ENCODE results near the gene ZNF614.
"Not testable (repeated sequence)": the region's sequence is repeated elsewhere in the genome, so short reads cannot be mapped to it uniquely, and the experiment has no call there.

ZNF614 gene

DNA sequence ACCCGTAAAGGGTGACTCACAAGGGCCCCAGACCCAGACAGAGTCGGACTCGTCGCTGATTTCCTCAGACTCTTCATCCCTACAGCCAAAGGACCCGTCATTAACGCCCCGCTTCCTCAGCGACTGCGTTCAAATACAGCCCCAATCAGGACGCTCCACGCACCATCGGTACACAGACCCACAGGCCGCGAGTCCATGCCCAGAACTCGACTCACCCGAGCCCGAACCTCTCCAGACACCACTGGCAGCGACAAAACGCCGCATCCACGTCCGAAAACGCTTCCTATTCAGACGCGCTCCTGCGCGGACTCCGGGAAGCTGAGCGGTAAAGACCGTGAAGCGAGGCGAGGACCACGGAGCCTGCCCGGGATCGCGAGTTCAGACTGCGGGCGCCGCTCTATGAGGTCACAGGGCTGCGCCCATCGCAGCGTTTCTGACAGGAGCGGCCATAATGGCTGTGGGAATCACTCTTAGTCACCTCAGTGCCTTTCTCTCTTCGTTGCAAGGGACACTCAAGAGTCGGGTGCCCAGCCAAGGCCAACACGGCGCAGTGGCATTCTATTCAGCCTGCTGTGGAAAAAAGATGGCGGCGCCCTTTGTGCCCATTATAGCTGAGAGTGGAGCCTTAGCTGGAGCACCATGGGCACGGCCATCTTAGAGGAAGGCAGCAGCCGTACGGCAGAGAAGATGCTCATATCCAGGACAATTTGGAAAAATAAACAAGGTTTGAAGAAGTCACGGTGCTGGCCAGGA, at the start of gene ZNF614:
TSS of gene ZNF614 (minus strand) at position 353 of the 753 bp plus-strand sequence. CDS start 2,634 bp downstream, outside the sequence.
- peak; percentile 92 for DNase-seq (ENCODE audit: low spot score)

DNA sequence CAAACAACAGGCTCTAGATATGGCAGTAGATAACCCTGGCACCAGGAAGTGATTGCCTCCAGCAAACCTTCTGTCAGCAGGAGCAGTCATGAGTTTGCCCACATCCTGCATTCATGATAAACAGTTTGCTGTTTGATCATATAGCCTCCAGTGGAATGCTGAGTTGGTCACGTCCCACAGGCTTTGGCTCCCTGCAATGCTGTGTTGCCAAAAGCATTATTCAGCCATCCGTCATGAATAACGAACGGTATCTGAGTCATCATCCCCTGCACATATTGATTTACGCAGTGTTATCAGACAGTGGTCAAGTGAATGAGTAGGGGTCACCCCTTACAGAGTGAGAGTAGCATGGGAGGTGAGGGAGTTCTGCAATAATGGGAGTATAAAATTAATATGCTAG, 42.3 kb upstream of the ZNF614 start:
- DNase-seq (ENCODE audit: low spot score): no peak

DNA sequence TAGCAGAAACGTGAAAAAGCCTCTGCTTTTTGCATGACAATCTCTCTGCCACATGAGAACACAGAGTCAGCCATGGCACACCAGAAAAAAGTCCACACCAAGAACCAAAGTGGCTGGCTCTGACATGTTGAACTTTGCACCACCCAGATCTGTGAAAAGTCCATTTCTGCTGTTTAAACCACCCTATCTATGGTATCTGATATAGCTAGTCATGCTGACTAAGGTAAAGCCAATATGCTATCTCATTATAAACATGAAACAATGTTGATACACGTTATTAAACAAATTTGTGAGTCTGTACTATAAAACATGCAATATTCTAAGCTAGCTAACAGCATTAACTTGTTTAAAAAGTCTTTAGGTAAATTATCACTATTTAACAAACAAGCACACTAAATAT, 41.5 kb upstream of the ZNF614 start:
- DNase-seq (ENCODE audit: low spot score): no peak

DNA sequence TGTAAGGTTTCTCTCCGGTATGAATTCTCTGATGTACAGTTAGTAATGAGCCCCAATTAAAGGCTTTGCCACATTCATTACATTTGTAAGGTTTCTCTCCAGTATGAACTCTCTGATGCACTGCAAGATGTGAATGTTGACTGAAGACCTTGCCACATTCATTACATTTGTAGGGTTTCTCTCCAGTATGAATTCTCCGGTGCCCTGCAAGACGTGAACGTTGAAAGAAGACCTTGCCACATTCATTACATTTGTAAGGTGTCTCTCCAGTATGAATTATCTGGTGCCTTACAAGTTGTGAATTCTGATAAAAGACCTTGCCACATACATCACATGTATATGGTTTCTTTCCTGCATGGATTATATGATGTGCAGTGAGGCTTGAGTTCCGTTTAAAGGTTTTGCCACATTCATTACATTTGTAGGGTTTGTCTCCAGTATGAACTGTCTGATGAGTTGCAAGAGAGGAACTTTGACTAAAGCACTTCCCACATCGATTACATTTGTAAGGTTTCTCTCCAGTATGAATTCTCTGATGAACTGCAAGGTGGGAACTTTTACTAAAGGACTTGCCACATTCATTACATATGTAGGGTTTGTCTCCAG, 38.2 kb upstream of the ZNF614 start:
- no peak for DNase-seq (ENCODE audit: low spot score)

DNA sequence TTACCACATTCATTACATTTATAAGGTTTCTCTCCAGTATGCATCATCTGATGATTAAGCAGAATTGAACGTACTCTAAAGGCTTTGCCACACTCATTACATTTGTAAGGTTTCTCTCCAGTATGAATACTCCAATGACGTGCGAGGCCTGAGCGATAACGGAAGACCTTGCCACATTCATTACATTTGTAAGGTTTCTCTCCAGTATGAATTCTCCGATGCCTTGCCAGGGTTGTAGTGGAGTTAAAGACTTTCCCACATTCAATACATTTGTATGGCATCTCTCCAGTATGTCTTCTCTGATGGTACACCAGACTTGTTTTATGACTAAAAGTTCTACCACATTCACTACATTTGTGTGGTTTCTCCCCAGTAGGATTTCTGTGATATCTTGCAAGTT, 37.2 kb upstream of the ZNF614 start:
- no peak for DNase-seq (ENCODE audit: low spot score)

DNA sequence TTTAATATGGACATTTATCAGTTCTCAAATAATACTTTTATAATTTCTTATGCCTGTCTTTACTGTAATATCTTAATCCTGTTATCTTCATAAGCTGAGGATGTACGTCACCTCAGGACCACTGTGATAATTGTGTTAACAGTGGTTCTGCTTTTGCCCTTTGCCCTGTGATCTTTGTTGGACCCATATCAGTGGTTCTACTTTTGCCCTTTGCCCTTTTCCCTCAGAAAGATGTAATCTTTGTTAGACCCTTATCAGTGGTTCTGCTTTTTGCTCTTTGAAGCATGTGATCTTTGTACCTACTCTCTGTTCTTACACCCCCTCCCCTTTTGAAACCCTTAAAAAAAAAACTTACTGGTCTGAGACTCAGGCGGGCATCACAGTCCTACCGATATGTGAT, 28.3 kb upstream of the ZNF614 start:
- not testable (repeated sequence) for DNase-seq (ENCODE audit: low spot score)

DNA sequence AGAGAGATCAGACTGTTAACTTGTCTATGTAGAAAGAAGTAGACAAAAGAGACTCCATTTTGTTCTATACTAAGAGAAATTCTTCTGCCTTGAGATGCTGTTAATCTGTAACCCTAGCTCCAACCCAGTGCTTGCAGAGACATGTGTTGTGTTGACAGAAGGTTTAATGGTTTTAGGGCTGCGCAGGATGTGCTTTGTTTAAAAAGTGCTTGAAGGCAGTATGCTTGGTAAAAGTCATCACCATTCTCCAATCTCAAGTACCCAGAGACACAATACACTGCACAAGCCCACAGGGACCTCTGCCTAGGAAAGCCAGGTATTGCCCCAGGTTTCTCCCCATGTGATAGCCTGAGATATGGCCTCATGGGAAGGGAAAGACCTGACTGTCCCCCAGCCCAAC, 23.6 kb upstream of the ZNF614 start:
- not testable (repeated sequence) for DNase-seq (ENCODE audit: low spot score)

DNA sequence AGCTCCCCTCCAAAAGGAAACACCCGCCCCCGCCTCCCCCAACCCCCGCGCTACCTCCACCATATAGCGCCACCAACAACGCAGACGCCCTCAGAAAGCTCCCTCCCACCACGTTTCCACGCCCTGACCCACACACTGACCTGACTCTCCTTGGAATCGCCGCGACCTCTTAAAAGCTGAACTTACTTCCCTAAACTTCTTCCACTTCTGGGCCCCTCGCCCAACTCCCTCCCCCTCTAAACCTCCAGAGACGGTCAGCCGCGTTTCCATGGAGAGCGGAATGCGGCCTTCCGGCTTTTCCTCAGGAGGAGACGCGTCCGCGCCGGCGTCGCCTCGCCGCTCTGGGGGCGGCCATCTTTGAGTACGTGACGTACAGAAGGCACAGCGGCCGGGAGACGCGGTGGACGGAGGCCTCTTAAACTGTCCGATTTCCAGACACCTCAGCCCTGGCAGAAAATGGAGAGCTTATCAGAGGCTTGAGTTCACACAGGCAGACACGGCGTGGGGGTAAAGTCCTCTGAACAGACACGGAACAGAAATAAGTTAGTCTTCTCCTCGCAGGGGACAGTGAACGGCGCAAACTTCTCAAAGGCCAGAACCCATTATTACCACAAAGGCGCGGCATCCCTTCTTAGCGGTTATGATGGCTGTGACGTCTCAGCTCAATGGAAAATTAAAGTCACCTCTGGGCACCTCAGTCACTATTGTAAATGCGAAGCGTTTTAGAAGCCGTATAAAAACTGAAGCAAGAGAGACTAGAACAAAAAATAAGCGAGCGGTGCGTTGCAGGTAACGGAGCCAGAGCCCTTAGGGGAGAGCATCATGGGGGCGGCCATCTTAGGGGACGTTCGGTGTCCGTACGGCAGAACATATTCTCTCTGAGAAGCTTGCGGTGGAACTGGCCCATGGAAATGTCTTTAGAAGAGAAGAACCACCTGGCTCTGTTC, 20.6 kb upstream of the ZNF614 start, which contains the start of gene ZNF432:
TSS of gene ZNF432 (minus strand) at position 284 of the 947 bp plus-strand sequence. CDS start 1,970 bp downstream, outside the sequence.
- peak; percentile 89 for DNase-seq (ENCODE audit: low spot score)

DNA sequence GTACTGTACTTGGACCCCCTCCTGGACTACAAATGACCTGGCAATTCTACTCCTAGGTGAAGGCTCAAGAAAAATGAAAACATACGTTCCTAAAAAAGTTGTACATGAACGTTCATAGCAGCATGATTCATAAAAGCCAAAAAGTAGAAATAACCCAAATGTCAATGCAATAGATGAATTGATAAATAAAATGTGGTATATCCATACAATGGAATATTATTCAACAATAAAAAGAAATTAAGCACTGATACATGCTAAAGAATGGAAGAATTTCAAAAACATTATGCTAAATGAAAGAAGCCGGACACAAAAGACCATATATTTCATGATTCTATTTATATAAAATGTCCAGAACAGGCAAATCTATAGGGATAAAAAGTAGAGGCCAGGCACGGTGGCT, 11.0 kb upstream of the ZNF614 start:
- no peak for DNase-seq (ENCODE audit: low spot score)

DNA sequence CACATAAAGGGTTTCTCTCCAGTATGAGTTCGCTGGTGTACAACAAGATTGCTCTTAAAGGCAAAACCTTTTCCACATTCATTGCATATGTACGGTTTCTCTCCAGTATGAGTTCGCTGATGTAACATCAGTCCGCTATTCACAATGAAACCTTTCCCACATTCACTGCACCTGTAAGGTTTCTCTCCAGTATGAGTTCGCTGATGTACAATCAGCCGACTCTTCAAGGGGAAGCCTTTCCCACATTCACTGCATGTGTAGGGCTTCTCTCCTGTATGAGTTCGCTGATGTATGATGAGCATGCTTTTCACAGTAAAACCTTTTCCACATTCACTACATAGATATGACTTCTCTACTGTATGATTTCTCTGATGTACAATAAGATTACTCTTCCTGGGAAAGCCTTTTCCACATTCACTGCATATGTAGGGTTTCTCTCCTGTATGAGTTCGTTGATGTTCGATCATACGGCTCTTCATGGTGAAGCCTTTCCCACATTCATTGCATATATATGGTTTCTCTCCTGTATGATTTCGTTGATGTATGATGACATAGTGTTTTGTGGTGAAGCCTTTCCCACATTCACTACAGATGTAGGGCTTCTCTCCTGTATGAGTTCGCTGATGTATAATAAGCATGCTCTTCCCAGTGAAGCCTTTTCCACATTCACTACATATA, 6.0 kb upstream of the ZNF614 start:
- no peak for DNase-seq (ENCODE audit: low spot score)

DNA sequence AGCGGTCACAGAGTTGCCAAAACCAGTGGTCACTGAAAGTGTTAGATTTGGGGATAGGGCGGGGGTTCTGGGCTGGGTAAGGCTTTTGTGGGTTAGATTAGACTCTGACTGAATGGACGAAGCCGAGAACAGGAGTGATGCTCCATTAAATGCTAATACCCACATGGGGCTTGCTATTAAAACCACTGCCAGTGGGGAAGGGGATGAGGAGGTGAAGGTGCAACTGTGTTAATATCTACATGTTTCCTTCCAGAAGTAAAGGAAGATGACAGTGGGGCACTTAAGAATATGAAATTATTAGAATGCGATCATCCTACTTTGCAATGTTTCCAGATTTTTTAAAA, 573 bp upstream of the ZNF614 start:
- DNase-seq (ENCODE audit: low spot score): peak; percentile 67

DNA sequence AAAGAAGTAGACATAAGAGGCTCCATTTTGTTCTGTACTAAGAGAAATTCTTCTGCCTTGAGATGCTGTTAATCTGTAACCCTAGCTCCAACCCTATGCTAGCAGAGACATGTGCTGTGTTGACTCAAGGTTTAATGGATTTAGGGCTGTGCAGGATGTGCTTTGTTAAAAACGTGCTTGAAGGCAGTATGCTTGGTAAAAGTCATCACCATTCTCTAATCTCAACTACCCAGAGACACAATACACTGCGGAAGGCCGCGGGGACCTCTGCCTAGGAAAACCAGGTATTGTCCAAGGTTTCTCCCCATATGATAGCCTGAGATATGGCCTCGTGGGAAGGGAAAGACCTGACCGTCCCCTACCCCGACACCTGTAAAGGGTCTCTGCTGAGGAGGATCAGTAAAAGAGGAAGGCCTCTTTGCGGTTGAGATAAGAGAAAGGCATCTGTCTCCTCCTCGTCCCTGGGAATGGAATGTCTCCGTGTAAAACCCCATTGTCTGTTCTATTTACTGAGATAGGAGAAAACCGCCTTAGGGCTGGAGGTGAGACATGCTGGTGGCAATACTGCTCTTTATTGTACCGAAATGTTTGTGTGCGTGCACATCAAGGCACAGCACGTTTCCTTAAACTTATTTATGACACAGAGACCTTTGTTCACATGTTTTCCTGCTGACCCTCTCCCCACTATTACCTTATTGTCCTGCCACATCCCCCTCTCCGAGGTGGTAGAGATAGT, 1.8 kb downstream of the ZNF614 start:
- not testable (repeated sequence) for DNase-seq (ENCODE audit: low spot score)

DNA sequence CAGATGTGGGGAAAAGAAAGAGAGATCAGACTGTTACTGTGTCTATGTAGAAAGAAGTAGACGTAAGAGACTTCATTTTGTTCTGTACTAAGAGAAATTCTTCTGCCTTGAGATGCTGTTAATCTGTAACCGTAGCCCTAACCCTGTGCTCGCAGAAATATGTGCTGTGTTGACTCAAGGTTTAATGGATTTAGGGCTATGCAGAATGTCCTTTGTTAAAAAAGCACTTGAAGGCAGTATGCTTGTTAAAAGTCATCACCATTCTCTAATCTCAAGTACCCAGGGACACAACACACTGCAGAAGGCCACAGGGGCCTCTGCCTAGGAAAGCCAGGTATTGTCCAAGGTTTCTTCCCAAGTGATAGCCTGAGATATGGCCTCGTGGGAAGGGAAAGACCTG, 3.7 kb downstream of the ZNF614 start:
- not testable (repeated sequence) for DNase-seq (ENCODE audit: low spot score)

DNA sequence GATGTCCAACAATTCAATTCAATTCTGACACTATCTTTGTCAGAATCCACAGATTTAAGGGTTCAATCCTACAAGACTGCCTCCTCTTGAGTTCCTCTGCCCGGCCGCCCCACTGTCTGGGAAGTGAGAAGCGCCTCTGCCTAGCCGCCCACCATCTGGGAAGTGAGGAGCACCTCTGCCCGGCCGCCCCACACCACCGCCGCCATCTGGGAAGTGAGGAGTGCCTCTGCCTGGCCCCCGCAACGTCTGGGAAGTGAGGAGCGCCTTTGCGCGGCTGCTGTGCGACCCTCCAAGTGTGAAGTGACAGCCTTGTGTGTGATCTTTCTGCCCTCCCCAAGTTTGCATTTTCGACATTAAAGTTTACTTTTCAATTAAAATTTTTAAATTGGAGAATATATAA, 6.0 kb downstream of the ZNF614 start:
- DNase-seq (ENCODE audit: low spot score): no peak

DNA sequence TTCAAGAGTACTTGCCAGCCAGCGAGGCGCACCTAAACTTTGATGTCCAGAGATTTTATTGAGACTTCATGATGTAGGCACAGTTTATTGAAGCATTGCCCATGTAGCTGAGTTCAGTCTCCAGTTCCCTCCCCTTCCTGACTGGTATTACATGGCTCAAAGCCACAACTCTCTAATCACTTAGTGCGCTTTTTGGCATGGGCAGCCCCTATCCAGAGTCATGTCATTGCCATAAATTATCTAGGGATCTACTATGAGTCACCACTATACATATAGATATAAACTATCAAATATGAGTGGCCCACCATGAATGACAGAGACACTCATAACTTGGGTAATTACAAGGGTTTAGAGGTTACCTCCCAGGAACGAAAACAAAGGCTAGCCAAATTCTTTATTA, 7.7 kb downstream of the ZNF614 start:
- DNase-seq (ENCODE audit: low spot score): no peak

DNA sequence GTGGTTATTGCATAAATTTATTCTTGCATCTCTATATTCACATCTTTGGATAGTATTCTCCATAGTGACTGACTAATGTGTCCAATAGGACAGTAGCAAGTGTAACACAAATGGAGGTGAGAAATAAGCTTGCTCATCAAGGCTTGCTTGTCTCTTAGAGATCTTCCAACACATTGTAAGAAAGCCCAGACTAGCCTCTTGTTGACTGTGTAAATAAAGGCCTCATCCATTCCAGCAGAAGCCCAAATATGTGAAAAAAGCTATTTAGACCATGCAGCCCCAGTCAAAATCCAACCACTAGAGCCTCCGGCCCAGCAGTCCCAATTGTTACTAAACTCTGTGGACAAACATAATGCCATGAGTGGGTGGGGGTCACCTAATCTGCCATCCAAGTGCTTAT, 17.5 kb downstream of the ZNF614 start:
- no peak for DNase-seq (ENCODE audit: low spot score)

DNA sequence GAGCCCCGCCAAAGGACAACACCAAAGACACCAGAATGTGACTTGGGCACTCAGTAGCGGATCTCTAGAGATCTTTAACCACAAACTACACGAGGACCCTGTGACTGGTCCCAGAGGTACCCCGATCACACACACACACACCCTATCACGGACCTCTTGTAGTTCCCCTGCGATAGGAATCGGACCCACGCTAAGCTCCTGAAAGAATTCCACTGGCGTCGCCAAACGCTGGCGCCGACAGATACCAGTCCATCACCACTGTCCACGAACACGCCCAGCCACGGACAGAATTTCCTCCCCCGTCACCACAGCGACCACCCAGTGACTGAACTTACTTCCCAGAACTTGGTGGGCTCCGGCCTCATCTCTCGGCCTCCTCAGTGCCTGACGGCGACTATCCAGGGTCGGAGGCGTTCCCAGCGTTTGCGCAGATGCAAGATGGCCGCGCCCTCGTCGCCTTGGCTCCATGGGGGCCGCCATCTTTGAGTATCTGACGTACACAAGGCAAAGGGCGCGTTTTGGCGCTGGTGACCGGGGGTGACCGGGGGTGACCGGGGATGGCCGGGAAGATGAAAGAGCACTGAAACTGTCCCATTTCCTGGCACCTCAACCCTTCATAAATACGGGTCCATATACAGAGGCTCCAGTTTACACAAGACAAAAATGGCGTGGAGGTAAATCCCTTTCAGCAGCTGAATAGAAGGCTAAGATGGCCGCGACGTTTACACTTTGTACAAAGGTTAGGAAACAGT, 20.2 kb downstream of the ZNF614 start, which contains the start of gene ZNF615:
TSS of gene ZNF615 (minus strand) at position 406 of the 752 bp plus-strand sequence. CDS start 4,500 bp downstream, outside the sequence.
- peak; percentile 85 for DNase-seq (ENCODE audit: low spot score)

DNA sequence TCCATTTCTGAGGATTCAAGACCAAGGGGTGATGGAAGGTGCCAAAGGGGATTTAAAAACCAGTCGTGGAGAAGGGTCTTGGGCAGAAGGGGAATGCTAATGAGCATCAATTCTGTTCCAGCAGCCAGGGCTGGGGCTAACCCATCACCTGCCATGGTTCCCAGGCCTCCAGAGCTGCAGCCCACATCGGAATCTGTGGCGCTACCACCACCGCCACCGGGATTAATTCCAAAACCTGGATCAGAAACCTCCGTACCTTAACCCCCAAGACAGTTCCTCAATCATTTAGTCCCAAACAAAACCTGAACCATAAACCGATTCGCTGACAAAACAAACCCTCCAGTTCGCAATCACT, 20.8 kb downstream of the ZNF614 start:
- DNase-seq (ENCODE audit: low spot score): peak; percentile 9

DNA sequence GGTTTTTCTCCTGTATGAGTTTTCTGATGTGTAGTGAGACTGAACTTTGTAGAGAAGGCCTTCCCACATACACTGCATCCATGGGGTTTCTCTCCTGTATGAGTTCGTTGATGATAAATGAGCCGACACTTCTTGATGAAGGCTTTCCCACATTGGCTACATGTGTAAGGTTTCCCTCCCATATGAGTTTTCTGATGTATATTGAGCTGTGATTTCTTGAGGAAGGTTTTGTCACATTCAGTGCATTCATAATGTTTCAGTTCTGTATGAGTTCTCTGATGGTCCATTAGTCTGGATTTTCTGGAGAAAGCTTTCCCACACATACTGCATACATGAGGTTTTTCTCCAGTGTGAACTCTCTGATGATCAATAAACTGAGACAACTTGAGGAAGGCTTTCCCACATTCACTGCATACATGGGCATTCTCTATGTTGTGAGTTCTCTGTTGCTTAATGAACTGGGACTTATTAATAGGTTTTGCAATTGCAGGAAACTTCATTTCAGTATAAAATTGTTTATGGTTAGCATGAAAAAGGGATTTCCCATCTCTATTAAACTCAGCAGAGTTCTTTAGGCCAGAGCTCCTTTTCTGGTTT, 34.0 kb downstream of the ZNF614 start:
- no peak for DNase-seq (ENCODE audit: low spot score)

DNA sequence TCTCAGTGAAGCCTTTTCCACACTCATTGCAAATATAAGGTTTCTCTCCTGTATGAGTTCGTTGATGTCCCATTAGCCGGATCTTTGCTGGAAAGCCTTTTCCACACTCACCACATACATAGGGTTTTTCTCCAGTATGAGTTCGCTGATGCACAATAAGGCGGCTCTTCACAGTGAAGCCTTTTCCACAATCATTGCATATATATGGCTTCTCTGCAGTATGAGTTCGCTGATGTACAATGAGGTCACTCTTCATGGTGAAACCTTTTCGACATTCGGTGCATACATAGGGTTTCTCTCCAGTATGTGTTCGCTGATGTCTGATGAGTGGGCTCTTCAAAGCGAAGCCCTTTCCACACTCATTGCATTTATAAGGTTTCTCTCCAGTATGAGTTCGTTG, 34.8 kb downstream of the ZNF614 start:
- DNase-seq (ENCODE audit: low spot score): no peak

Measured in NAMALWA (cell line).